ENCODE measurements around the gene TEX13D. TPM values are rescaled to one million over a fixed set of nuclear protein-coding genes. Genes with fewer than 3 reads are reported as not detected.
"Not testable (repeated sequence)": the region's sequence is repeated elsewhere in the genome, so short reads cannot be mapped to it uniquely, and the experiment has no call there.

Gene TEX13D
- total RNA-seq, 2 donors from 2014 or later: 1.9 TPM; not detected in 1

DNA sequence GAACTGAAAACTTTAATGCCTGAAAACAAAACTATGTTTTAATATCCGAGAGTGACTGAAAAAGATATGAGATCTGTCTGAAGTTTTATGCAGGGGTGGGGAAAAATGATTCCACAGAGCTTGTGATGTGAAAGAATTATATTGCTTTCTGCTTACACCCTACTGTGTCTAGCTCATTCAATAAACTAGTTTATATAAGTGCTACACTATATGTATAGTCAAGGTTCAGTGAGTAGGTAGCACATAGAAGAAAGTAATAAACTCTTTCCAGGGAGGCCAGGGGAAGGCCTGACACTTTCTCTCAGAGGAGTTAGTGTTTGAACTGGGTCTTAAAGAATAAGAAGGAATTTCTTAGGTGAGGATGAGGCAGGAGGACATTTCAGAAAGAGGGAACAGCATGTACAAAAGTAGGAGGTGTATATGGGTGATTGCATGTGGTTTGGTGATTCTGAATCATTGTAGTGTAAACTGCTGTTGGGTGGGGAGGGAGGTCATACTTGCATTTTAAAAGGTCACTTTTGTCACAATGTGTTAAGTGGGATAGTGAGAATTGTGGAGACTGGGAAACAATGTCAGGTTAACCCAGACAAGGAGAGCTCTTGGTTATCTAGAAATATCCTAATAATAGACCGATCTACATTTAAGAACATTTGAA lies 25.1 kb upstream of the TEX13D start:
- H3K4me3 ChIP-seq: no peak overlapping the region
- no peak for DNase-seq (ENCODE audit: low spot score)
- no peak overlapping the region for H3K27ac ChIP-seq
- no peaks in the 10 kb centered on the region for H3K9me3 ChIP-seq
- H3K4me1 ChIP-seq (replicated peaks): no peaks in the 10 kb centered on the region
- TF ChIP-seq POLR2AphosphoS5 (IDR thresholded peaks at IDR 0.05) (no peak), POLR2A (IDR thresholded peaks at IDR 0.05) (no peak)
- TF ChIP-seq, protein P1, sequence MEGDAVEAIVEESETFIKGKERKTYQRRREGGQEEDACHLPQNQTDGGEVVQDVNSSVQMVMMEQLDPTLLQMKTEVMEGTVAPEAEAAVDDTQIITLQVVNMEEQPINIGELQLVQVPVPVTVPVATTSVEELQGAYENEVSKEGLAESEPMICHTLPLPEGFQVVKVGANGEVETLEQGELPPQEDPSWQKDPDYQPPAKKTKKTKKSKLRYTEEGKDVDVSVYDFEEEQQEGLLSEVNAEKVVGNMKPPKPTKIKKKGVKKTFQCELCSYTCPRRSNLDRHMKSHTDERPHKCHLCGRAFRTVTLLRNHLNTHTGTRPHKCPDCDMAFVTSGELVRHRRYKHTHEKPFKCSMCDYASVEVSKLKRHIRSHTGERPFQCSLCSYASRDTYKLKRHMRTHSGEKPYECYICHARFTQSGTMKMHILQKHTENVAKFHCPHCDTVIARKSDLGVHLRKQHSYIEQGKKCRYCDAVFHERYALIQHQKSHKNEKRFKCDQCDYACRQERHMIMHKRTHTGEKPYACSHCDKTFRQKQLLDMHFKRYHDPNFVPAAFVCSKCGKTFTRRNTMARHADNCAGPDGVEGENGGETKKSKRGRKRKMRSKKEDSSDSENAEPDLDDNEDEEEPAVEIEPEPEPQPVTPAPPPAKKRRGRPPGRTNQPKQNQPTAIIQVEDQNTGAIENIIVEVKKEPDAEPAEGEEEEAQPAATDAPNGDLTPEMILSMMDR (IDR thresholded peaks at IDR 0.05): no peak
- WGBS: 89% methylated on average over 2 of the region's 2 CpGs
- intact Hi-C loops (cut with DNase I): no loop called here
- H3K27me3 ChIP-seq (replicated peaks; ENCODE audit: insufficient read depth): no peaks in the 10 kb centered on the region
- no peaks in the 10 kb centered on the region for H3K36me3 ChIP-seq

DNA sequence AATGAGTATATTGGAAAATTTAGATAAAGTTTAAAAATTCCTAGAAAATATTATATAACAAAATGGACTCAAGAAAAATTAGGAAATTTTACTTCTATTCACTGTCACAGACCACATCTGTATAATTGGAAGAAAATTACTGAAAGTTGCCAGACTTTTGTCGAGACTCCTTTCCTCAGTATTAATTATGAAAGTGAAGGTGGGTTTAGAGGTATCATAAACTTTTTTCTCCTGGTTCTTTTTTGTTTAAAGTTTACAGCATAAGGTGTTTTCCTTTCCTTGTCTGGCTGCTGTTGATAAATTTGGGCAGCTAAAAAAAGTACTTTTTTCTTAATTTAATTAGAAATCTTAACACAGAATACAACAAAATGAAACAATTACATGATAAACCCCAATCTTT lies 6.7 kb upstream of the TEX13D start:
- no peak for DNase-seq (ENCODE audit: low spot score)
- 92% methylated on average over 1 of the region's 1 CpG for WGBS
- Histone ChIP-seq H3K36me3 (no peaks in the 10 kb centered on the region), H3K9me3 (no peaks in the 10 kb centered on the region), H3K4me3 (no peak overlapping the region), H3K27me3 (replicated peaks; ENCODE audit: insufficient read depth) (no peaks in the 10 kb centered on the region), H3K27ac (no peak overlapping the region), H3K4me1 (replicated peaks) (no peaks in the 10 kb centered on the region)
- intact Hi-C loops (cut with DNase I): no loop called here
- TF ChIP-seq POLR2A (IDR thresholded peaks at IDR 0.05): no peak

DNA sequence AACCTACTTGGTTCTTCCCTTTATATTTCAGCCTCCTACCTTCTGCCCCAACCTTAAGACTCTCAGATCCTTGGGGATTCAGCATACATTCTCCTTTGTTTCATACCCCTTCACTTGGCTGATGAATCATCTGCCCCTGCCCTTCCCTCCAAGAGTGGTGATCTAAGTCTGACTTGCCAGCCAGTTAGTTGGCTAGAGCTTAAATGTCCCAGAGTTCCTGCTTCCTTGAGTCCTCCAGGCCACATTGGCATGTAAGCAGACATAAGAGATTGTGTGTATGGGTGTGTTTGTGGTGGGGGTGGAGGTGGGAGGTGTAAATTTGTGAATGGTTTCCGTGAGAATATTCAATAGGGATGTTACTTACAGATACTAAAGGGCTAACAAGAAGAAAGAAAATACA lies 3.7 kb upstream of the TEX13D start:
- intact Hi-C loops (cut with DNase I): no loop called here
- TF ChIP-seq POLR2A (IDR thresholded peaks at IDR 0.05): no peak
- TF ChIP-seq POLR2AphosphoS5 (IDR thresholded peaks at IDR 0.05): no peak
- TF ChIP-seq, protein P1 (IDR thresholded peaks at IDR 0.05): no peak
- 48% methylated on average over 1 of the region's 1 CpG for WGBS

DNA sequence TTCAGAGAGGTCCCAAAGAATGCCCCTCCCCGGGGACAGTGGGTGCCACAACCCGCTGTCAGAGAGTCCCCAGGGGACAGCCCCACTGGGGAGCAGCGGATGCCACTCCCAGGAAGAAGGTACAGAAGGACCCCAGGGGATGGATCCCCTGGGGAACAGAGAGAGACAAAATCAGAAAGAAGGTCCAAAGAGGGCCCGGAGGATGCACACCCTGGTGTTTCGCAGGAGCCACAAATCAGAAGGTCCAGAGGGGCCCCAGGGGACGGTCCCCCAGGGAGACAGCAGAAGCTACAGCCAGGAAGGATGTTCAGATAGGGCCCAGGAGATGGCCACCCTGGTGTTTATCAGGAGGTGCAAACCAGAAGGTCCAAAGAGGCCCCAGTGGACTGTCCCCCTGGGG lies 1.4 kb downstream of the TEX13D start:
- DNase-seq (ENCODE audit: low spot score): no peak
- no peak overlapping the region for H3K27ac ChIP-seq
- no peaks in the 10 kb centered on the region for H3K36me3 ChIP-seq
- TF ChIP-seq, protein P1 (IDR thresholded peaks at IDR 0.05): no peak
- TF ChIP-seq POLR2A (IDR thresholded peaks at IDR 0.05) (no peak), POLR2AphosphoS5 (IDR thresholded peaks at IDR 0.05) (no peak)
- no peaks in the 10 kb centered on the region for H3K9me3 ChIP-seq
- H3K4me1 ChIP-seq (replicated peaks): no peaks in the 10 kb centered on the region
- 100% methylated on average over 4 of the region's 6 CpGs for WGBS
- H3K27me3 ChIP-seq (replicated peaks; ENCODE audit: insufficient read depth): no peaks in the 10 kb centered on the region
- no peak overlapping the region for H3K4me3 ChIP-seq
- intact Hi-C loops (cut with DNase I): no loop called here

More for the DNA sequence above, 3.7 kb upstream of the TEX13D start:
- Histone ChIP-seq H3K9me3 (no peaks in the 10 kb centered on the region), H3K36me3 (no peaks in the 10 kb centered on the region), H3K4me3 (no peak overlapping the region), H3K27me3 (replicated peaks; ENCODE audit: insufficient read depth) (no peaks in the 10 kb centered on the region), H3K4me1 (replicated peaks) (no peaks in the 10 kb centered on the region), H3K27ac (no peak overlapping the region)
- DNase-seq (ENCODE audit: low spot score): no peak

DNA sequence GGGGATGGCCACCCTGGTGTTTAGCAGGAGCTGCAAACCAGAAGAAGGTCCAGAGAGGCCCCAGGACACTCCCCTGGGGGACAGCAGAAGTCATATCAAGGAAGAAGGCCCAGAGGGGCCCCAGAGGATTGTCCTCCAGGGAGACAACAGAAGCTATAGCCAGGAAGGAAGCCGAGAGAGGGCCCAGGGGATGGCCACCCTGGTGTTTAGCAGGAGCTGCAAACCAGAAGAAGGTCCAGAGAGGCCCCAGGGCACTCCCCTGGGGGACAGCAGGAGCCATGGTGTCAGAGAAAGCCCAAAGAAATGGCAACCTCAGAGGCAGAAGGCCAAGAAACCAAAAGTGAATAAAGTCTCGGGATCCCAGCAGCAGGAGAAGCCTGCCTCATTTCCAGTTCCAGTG lies 2.1 kb downstream of the TEX13D start:
- DNase-seq (ENCODE audit: low spot score); H3K4me1 ChIP-seq (replicated peaks); H3K4me3 ChIP-seq; H3K36me3 ChIP-seq; H3K9me3 ChIP-seq; H3K27me3 ChIP-seq (replicated peaks; ENCODE audit: insufficient read depth); intact Hi-C loops (cut with DNase I); H3K27ac ChIP-seq: not testable (repeated sequence)
- WGBS: 96% methylated on average over 2 of the region's 2 CpGs

DNA sequence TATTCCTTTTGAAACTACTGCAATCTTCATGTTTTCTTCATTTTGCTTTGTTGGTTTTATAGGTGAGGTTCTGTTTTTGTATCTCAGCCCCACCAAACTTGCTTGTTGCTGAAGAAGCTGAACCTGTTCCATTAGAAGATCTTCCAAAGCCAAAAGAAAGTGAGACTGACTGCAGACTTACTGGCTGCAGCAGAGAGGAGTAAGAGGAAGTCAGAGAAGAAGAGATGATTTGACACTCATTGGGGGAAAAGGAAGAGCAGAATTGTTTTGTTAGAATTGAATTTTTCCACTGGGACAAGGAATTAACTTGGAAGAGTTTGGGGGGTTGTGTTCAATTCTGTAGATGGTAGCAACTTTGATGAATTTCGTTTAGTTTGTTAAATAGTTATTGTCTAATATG lies 3.1 kb downstream of the TEX13D start:
- no peak for TF ChIP-seq POLR2AphosphoS5 (IDR thresholded peaks at IDR 0.05)
- TF ChIP-seq POLR2A (IDR thresholded peaks at IDR 0.05): no peak
- TF ChIP-seq, protein P1 (IDR thresholded peaks at IDR 0.05): no peak
- Histone ChIP-seq H3K9me3 (no peaks in the 10 kb centered on the region), H3K4me3 (no peak overlapping the region), H3K36me3 (no peaks in the 10 kb centered on the region), H3K4me1 (replicated peaks) (no peaks in the 10 kb centered on the region), H3K27ac (no peak overlapping the region), H3K27me3 (replicated peaks; ENCODE audit: insufficient read depth) (no peaks in the 10 kb centered on the region)
- intact Hi-C loops (cut with DNase I): no loop called here
- DNase-seq (ENCODE audit: low spot score): no peak
- WGBS: 95% methylated on average over 1 of the region's 1 CpG

Data from prostate gland (tissue), 2 donors.